HG02759 (cell line): ENCODE data around the gene SLC49A3.
"Not testable (repeated sequence)": the region's sequence is repeated elsewhere in the genome, so short reads cannot be mapped to it uniquely, and the experiment has no call there.

ENCODE experiments used
- ATAC-seq: cut with Tn5 transposase; IDR thresholded peaks from one replicate; pipeline ENCODE4 v1.9.1; 2021; ENCODE audit warnings: mild to moderate bottlenecking, moderate library complexity; ENCODE audit not compliant: unreplicated experiment

The SLC49A3 gene

DNA sequence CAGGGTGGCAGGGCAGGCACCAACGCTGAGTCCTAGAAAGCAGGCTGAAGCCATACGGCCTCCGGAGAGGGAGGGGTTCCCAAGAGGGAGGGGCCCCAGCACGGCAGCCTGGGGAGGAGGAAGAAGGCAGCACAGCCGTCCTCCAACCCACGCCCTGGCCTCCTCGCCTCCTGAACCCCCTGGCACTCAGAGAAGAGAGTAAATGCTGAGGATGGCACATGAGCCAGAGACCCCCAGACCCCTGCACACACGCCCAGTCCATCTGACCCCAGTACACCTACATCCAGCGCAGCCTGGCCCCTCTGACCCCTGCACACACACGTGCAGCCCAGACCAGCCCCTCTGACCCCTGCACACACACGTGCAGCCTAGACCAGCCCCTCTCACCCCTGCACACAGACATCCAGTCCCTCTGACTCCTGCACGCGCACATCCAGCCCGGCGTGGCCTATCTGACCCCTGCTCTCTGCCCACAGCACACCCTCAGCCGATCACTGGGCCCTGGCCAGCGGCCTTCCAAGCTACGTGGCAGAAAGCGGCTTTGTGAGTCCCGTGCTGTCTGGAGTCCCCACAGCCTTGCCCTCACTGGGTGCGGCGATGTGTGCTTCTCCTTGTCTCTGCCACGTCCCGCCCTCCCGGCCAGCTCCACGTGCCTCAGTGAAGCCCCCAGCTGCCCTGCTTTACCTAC is 33.3 kb downstream of the SLC49A3 start:
- no peak for ATAC-seq

DNA sequence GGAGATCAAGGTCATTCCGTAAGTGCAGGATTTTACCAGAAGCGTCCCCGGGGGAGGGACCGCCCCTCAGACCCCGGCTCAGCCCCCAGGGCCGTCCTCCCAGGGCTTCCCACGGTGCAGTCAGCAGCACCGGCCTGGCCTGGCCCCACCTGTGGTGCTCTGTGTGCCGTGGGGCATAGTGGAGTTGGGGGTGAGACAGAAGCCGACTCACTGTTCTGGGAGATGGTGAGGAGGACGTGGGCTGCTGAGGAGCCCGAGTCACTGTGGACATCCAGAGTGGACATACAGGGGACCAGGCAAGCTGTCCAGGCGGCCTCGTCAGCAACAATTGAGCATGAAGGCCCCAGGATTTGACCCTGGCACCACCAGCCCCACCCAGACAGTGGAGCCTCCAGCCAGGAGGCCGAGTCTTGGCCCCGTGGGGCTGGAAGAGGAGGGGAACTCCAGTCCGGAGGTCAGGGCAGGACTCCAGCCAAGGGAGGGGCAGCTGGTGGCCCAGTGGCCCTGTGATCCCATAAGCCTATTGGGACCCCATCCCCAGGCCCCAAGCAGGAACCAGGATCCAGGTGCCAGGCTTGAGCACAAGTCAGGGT is 34.0 kb downstream of the SLC49A3 start:
- ATAC-seq, result no peak

DNA sequence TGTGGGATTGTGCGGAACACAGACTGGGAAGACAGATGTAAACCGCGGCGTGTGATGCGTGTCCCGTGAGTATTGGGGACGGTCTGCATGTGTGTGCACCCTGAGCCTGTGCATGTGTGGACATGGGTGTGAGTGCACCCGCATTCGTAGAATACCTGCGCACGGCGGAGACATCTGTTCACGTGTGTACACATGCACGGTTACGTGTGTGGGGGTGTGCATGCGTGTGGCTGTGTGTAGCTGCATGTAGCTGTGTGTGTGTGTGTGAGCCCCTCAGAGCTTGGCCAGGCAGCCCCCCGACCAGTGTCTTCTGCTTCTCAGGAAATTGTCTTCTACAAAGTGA is 34.5 kb downstream of the SLC49A3 start:
- no peak for ATAC-seq

DNA sequence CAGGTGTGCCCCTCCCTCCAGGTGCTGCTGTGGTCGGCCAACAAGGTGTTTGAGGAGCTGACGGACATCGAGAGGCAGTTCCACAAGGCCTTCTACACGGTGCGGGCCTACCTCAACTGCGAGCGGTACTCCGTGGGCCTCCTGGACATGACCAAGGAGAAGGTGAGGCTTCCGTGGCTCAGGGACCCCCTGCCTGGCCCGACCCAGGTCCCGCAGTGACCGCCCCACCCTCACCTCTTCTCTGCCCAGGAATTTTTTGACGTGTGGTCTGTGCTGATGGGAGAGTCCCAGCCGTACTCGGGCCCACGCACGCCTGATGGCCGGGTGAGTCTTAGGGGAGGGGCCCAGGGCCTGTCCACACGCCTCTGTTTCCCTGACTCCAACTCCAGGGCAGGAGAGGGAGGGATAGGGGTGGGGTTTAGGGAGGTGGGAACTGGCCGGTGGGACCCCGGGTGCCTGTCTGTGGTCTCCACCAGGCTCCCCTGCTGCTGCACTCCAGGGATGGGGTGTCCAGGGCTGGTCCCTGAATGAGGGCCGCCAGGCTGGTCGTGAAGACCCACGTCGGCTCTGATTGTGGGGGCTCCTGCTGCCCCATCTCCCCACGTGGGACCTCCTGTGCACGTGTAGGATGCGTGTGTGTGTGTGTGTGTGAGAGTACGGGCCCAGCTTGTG is 35.0 kb downstream of the SLC49A3 start:
- ATAC-seq, result no peak

DNA sequence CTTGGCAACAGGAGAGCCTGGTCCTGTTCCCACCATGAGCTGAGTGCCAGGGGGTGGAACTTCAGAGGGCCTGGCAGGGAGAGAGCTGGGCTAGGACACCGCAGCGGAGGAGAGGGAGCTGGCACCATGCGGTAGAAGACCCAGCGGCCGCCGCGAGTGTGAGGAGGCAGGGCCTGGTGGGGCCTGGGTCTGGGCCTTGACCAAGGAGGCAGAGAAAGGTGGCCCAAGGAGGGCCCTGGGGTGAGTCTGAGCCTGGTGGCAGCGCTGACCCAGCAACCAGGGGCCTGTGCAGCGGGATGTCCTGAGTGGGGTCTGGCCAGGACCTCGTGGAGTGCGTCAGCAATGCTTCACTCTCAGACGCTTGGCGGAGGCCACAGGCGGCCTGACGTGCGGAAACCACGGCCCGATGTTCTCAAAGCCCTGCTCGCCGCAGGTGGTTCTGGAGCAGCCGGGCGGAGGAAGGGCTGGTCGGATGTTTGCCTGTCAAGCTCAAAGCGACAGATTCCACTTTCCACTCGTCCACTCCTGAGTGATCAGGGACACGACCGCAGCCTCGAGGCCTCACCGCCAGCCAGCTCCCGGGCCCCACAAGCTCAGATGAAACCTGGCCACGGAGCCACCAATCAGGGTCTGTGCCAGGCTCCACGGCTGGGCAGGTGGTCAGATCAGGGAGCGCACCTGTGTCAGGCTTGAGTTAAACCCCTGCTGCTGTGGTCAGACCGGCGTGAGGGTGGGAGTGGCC is 35.7 kb downstream of the SLC49A3 start:
- ATAC-seq, result no peak

DNA sequence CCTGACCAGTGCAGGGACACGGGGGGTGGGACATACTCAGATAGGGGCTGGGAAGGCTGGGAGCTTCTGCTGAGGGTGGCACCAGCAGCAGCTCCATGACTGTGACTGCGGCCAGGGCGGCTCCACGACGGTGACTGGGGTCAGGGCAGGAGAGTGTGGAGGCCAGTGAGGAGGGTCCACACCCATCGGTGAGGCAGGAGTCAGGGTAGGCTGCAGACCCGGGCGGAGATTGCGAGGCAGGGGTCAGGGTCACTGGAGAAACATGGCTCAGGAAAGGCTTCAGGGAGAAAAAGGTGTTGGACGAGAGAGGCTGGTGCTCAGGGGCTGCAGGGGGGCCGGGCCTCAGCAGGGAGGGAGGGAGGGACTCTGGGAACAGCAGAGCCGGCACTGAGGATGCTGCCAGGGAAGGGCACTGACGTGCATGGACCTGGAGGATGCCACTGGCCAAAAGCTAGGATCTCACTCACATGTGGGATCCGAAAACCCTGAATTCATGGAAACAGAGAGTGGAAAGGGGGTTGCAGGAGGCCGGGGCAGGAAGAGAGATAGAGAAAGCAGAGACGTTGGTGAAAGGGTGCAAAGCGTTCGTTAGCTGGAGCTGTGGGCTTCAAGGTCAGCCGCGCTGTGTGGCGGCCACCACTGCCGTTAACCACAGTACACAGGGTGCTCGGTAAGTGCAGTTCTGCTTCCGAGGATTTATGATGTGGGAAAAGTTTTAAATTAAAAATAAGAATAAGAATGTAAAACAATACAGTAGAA is 36.9 kb downstream of the SLC49A3 start:
- ATAC-seq, result no peak

DNA sequence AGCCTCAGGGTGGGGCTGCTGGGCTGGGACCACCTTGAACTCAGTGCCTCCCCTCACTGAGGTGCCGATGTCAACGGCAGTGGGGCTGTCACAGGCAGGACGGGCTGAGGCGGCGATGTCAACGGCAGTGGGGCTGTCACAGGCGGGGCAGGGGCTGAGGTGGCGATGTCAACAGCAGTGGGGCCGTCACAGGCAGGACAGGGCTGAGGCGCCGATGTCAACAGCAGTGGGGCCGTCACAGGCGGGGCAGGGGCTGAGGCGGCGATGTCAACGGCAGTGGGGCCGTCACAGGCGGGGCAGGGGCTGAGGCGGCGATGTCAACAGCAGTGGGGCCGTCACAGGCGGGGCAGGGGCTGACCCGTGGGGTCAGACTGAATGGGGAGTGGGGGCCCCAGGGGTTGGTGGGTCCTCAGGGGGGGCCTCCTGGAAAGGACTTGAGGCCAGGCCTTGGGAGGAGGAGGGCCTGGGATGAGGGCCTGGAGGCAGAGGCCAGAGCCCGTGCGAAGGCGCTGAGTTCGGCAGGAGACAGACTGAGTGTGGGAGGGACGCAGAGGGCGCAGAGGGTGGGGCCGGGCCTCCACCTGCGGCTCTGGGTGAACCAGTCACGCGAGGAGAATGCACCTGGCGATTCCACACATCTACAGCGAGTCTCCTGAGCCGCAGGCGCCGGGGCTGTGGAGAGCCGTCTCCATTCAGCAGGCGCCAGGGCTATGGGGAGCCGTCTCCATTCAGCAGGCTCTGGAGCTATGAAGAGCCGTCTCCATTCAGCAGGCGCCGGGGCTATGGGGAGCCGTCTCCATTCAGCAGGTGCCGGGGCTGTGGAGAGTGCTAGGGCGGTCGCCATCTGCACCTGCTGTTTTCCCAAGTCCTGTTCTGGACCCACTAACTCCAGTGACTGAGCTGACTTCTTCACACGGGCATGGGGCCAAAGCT is 37.7 kb downstream of the SLC49A3 start:
- no peak for ATAC-seq

DNA sequence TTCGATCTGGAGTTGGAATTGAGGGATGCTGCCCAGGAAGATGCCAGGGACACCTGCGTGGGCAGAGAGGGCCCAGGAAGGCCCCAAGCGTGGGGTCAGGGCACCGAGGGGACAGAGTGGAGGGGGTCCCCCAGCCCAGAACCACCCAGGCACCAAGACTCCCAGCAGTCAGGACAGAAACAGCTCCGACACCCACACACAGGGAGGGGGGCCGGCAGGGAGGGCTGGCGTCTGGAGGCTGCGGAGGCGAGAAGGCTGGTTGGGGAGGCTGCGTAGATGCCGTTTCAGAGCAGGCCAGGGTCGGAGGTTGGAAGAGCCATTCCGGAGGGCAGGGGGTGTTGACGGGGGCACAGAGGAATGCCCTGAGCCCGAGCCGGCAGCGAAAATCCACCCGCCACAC is 38.5 kb downstream of the SLC49A3 start:
- no peak for ATAC-seq

DNA sequence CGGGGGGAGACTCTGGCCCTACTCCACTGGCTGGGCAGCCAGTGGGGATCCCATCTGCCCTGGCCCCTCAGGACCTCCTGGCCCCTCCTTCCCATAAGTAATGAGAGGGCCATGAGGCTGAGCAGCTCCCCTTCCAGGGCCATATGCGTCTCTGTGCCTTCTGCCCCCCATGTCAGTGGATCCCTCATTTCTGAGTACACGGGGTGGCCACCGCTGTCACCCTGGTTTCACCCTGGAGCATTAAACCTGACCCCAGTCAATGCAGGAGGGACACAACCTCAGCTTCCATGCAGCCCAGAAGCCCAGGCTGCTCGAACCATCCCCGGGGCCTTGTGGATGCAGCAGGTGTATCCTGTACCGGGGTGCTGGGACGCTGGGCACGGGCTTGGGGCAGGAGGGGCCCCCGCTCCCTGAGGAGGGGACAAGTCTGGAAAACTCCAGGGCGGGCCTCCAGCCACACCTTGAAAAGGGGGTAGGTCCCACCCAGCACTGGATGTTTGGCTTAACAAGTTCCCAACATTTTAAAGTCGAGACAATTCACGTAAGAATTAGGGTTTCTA is 39.1 kb downstream of the SLC49A3 start:
- no peak for ATAC-seq

DNA sequence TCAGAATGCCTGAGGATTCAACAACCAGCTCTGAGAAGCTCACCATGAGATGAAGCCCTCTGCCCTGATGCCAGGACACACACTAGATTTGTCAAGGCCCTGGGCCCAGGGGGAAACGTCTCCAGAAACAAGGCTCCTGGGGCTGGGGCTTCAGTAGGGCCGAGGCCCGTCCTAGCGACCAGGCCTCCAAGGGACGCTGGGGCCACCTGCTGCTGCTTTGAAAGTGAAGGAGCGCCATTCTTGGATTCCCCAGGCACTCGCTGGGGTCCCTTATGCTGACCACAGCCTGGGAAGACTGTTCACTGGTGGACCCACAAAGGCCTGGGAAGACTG is 39.7 kb downstream of the SLC49A3 start:
- no peak for ATAC-seq

DNA sequence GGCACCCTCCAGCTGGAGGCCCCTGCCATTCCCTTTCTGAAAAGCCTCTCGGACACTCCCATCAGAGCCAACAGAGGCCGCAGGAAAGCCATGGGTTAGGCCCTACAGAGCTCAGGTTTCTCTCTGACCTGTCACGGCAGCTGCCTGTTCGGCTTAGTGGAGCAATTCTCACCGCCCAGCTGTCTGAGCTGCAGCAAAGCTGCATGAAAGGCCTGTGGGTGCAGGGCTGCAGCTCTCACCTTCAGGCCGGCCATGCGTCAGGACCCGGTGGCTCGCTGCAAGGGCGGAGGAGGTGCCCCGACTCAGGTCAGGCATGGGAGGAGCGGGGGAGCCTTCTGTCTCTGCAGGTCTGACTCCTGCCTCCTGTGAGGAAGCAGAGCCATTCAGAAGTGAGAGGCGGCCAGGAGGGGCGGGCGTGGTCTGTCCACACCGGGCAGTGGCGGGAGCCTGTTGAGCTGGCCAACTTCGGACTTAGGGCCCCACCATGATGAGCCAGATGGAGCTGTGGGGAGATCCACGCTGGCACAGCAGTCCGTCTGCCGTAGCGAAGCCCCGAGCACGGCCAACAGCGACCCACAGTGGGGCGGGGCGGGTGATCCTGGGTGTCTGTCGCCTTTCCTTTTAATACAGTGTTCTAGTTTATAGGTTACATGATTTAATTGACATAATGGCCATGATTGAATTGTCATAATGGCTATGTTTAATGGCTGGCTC is 40.2 kb downstream of the SLC49A3 start:
- no peak for ATAC-seq

DNA sequence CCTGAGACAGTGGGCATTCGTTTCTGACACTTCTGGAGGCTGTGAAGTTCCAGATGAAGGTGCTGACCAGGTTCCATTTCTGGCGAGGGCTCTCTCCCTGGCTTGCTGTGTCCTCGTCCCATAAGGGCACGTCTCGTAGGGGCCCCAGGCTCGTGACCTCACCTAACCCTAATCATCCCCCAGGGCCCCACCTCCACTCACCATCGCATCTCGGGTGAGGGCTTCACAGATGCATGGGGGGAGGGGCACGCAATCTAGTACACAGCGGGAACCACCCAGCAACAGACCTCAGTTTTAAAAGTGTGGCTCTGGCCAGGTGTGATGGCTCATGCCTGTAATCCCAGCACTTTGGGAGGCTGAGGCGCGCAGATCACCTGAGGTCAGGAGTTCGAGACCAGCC is 41.5 kb downstream of the SLC49A3 start:
- no peak for ATAC-seq

DNA sequence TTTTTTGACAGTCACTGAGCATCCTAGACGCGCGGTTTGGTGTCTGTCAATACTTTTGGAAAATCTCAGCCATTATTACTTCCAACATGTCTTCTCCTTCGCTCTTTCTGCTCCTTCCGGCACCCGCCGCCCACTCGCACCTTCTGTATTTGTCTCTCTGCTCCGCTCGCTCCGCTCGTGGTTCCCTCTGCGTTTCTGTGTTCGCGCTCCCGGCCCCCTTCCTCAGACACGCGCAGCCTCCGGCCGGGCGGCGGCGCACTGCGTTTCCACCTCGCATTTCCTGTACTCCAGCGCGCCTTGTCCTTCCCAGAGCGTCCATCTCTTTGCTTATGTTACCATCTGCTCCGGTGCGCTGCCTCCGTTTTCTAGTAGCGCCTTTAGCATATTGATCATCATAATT is 42.5 kb downstream of the SLC49A3 start:
- ATAC-seq, result no peak

DNA sequence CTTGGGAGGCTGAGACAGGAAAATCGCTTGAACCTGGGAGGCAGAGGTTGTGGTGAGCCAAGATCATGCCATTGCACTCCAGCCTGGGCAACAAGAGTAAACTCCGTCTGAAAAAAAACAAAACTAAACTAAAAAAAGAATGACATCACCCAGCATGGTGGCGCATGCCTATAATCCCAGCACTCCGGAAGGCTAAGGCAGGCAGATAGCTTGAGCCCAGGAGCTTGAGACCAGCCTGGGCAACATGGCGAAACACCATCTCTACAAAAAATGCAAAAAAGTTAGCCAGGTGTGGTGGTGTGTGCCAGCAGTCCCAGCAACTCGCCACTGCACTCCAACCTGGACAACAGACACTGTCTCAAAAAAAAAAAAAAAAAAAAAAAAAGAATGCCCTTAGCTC is 46.6 kb downstream of the SLC49A3 start:
- not testable (repeated sequence) for ATAC-seq

DNA sequence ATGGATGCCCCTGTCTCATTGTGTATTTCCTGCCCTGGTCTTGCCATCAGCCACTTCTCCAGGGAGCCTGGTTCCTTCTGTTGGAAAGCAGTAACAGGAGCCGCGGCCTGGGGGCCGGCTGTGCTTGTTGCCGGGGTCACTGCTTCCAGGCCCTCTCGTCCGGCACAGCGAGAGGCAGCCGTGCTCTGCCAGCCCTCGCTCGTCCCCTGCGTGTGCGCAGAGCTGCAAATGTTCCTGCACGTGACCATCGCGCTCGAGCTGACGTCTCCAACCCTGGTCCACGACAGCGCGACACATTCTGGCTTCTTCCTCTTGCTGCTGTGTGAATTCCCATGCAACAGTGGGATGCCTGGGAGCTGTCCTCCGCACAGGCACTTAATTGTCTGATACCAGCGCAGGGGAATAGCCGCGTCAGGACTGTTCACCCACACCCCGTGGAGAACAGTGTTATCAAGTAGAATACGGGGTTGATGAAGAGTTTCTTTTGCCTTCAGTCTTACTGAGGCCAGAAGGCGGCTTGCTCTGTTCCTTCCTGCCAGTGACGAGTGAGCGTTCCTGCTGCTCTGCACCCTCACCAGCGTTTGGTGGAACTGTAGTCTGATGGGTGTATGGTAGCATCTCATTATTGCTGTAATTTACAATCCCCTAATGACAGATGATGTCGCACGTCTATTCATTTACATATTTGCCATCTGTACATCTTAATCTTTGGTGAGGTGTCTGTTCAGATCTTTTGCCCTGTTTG is 51.2 kb downstream of the SLC49A3 start:
- ATAC-seq, result no peak

DNA sequence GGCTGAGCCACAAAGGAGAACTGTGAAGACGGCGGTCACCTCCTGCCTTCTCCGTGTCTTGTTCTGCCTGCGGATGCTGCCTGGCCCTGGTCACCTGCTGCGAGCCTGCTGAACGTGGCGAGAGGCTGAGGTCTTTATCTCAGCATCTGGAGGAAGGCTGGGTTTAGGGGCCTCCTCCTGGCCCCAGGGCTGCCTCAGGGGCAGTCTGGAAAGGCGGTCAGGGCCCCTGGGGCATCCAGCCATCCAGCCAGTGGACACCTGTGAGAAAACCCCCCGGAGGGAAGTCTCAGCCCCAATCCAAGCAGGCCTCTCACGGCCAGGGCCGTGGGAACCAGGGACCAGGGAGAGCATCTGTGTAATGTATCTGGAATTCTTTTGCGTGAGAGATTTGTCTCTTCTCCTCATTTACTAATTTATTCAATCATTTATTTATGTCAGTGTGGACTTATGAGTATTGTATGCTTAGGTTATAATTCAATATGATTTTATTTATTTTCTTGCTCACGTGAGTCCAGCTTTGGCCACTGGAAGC is 52.3 kb downstream of the SLC49A3 start:
- ATAC-seq, result no peak

DNA sequence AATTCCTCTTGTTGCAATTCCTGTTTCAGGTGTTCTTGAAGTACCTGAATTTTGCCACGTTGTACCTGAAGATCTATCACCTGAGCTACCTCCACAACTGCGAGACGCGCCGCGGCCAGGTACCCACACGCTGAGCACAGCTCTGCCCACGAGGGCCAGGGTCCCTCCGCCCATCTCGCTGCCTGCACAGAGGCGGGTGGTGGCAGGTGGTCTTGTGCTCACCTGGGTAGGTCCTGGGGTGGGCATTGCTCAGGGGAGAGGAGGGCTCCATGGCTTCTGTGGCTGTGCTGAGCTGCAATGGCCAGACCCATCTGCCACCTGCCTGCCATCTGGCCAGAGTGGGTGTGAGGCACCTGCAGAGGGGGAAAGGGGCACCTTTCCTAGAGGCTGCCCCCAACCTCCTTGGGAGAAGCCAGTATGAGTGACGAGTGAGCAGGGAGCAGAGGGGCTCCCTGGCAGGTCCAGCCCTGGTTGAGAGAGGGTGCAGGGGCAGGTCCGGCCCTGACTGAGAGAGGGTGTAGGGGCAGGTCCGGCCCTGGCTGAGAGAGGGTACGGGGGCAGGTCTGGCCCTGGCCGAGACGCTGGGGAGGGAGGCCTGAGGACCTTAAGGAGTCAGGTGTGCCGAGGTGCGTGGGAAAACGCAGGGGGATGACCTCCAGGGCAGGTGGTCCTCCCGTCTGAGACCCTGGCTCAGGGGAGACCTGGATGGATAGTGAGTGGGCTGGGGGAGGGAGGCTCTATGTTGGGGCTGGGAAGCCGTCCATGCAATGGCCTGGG is 52.9 kb downstream of the SLC49A3 start:
- no peak for ATAC-seq
